Superior temporal gyrus (tissue), 1 donor: ENCODE data around the gene ZDHHC13.
"Not testable (repeated sequence)": the region's sequence is repeated elsewhere in the genome, so short reads cannot be mapped to it uniquely, and the experiment has no call there.

ENCODE experiments used
- DNase-seq: peaks from one replicate; pipeline ENCODE4 v3.0.0-alpha.2; 2016; ENCODE audit errors: extremely low spot score

The ZDHHC13 gene

DNA sequence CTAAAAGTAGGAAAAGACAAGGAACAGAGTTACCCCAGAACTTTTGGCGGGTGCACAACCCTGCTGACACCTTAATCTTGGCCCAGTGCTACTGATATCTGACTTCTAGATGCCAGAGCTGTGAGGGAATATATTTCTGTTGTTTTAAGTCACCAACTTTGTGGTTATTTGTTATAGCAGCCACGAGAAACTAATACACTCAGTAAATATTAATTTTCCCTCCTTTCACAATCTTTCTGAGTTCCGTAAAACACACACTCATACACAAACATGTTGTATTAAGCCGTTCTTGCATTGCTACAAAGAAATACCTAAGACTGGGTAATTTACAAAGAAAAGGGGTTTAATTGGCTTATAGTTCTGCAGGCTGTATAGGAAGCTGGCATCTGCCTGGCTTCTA lies 16.1 kb upstream of the ZDHHC13 start:
- DNase-seq: no peak

DNA sequence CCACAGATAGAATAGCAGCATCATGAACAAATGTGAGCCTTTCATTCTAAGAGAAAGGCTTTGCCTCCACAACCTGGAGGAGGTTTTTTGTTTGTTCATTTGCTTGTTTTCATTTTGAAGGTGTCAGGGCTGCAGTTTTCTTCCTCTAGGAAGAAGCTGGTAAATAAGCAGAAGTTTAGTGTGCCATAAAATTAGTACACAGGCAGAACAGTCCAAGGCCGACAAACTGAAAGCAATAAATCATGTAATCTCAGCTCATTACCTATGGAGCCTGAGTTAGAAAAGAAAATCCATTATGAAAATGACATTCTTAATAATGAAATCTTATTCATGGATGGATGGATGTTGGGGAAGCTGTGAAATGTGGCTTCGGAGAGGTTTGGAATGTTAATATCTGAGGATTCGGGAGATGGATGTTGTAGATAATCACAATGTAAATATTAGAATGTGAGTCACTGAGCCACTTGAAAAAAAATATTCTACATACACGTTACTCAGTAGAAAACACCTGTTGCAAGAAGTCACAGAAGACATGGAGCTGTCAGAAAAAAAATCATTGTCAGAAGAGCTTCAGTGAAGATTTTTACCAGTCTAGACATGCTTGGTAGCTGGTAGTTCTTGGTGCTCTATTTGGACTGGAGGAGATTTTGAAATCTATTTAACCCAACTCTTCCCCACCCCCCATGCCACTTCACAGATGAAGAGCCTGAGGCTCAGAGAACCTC lies 15.0 kb upstream of the ZDHHC13 start:
- no peak for DNase-seq

DNA sequence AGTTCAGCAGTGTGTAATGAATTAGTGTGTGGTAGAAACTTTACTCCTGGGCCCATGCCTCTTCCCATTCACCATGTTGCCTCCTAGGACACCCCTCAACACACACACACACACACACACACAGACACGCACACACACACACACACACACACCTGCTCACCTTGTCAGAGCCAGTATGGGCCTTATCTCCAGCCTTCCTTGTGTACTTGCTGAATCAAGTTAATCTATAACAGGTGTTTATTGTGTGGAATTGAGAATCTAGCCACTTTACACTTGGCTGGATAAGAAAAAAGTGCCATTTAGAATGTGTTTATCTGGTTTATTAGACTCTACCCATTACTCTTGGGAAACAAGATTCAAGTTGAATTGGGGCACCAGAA lies 14.5 kb upstream of the ZDHHC13 start:
- DNase-seq: no peak

DNA sequence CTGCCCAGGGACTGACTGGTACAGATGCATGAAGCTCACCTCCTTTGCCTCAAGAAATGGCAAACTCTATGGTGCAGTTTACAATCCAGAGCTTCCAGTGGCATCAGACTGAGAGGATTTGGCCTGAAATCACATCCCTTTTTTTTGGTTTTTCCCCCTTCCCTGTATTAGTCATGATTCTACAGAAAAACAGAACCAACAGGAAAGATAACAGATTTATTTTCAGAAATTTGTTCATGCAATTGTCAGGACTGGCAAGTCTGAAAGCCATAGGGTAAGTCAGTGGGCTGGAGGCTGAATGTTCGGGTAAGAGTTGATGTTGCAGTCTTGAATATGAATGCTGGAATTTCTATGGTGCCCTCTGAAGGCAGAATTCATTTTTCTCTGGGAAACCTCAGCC lies 12.0 kb upstream of the ZDHHC13 start:
- DNase-seq: no peak

DNA sequence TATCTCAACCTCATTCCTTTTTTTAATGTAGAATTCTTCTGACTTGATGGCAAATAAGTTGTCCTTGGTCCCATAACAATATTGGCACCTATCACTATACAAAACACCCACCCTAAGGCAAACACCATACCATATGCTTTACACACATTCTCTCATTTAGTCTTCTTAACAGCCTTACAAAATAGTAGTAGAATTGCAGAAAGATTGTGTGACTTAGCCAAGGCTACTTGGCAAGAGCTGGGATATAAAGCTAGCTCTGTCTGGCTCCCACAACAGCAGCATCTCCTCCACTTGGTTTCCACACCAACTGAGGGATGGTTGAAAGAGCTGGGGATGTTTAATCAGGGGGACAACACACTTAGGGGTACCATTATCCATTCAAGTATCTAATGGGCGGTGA lies 9.8 kb upstream of the ZDHHC13 start:
- no peak for DNase-seq

DNA sequence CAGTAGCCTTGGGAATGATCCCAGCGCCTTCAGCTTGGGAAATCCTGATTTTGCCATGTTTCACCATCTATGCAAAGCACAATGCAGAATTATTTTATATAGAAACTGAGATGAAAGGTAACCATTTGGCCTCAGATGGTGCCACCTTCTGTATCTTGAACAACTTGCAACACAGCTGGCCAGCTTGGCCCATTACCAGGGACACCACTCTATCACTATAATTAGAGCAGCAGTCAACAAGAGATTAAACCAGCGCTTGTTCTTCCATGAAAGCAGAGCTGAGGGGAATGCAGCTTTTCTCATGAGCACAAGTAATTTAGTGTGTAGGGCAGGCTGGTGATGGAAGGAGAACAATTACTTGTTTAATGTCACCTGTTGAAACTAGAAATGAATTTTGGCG lies 6.7 kb upstream of the ZDHHC13 start:
- DNase-seq: peak; percentile 50

DNA sequence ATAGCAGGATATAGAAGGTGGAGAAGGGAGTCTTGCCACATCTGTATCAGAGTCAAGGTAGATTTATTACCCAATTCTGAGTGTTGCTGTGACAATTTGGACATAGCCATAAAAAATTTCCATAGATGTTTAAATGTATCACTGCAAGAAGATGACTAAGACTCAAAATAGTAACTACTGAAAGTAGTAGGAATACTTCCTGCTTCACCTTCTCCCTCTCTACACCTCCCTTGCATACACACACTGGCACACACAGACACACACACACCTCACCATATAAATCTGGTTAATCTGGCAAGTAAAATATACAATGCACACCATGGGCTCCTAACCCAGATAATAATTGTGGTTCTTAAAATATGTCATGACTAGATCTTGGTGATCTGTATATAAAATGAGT lies 5.2 kb upstream of the ZDHHC13 start:
- no peak for DNase-seq

DNA sequence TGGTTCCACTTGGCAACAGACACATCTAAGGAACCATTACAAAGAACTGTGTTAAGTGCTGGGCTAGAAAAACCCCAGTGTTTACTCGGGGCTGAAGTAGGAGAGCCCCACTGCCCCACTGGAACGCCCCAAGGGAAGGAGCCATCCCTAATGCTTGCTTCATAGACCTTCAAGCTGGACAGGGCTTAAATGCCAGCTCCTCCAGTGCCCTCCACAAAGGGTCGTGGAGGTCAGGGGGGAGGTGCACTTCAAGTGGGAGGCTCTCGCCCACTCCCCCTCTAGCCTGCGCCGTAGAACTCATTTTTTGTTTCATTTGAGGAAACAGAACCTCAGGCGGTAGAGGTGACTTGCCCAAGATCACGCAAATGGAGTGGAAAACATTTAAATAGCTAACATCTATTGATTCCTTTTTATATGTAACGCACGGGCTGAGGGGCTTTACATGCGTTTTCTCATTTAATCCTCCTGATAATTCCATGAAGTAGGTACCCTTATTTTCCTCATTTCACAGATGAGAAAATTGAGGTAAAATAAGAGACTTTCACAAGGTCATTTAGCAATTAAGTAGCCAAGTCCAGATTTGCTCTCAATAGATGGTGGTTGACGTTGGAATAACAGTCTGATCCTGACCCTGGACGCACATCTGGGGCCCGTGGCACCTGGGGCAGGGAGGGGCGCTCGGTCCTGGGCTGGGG lies 545 bp upstream of the ZDHHC13 start:
- DNase-seq: no peak

DNA sequence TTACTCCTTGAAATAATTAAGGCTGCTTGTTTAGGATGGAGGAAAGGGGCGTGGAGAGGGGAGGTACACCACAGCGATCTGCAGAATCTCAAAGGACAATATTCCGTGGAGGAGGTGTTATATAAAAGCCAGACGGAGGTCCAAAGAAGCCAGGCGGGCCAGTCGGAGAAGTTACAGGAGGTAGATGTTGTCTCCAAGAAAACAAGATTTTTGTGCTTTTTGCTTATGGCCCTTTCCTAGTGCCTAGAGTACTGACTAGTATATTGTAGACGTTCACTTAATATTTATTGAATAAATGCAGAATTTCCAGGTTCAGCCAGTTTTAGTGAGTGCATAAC lies 761 bp downstream of the ZDHHC13 start:
- no peak for DNase-seq

DNA sequence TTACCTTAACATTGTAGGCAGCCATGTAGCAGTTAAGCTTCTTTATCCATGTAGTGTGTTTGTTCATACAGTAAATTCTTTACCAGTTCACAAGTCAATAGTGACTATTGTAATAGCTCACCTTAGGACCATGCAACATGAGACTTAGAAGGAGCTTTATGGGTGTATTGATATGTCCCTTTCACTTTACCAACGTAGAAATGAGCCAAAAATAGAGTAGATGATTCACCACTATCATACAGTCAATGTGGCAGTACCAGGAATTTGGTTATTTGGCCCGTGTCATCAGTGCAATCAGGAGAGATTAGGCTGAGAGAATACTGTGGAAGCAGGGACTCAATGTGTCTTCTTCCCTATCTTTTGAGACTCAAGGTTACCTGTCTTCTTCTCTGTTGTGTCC lies 4.7 kb downstream of the ZDHHC13 start:
- DNase-seq: no peak

DNA sequence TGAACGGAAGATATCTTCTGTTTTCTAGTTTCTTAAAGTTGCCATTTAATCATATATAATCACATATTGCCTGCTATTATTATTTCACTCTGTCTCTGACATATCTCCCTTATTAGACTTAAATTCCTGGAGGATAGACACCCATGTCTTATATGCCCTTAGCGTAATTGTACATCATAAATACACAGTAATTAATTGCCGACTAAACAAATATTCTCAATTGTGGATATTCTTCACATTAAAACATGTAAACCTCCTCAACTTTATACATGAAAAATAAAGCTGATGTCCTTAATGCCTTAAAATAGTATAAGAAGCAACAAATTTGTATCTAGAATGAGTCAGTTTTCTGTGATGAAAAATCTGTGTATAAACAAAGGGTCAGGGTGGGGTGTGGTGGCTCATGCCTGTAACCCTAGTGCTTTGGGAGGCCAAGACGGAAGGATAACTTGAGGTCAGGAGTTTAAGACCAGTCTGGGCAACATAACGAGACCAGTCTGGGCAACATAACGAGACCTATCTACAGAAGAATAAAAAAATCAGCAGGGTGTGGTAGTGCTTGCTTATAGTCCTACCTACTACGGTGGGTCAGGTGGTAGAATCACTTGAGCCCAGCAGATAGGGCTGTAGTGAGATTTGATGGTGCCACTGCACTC lies 6.1 kb downstream of the ZDHHC13 start:
- no peak for DNase-seq

DNA sequence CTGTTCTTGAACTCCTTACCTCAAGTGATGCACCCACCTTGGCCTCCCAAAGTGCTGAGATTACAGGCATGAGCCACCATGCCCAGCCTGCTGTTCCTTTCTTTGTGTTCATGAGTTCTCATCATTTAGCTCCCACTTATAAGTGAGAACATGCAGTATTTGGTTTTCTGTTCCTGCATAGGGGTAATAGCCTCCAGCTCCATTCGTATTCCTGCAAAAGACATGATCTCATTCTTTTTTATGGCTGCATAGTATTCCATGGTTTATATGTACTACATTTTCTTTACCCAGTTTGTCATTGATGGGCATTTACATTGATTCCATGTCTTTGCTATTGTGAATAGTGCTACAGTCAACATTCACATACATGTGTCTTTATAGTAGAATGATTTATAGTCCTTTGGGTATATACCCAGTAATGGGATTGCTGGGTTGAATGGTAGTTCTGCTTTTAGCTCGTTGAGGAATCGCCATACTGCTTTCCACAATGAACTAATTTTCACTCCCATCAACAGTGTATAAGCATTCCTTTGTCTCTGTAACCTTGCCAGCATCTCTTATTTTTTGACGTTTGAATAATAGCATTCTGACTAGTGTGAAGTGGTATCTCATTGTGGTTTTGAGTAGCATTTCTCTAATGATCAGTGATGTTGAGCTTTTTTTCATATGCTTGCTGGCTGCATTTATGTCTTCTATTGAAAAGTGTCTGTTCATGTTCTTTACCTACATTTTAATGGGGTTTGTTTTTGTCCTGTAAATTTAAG lies 9.8 kb downstream of the ZDHHC13 start:
- not testable (repeated sequence) for DNase-seq

DNA sequence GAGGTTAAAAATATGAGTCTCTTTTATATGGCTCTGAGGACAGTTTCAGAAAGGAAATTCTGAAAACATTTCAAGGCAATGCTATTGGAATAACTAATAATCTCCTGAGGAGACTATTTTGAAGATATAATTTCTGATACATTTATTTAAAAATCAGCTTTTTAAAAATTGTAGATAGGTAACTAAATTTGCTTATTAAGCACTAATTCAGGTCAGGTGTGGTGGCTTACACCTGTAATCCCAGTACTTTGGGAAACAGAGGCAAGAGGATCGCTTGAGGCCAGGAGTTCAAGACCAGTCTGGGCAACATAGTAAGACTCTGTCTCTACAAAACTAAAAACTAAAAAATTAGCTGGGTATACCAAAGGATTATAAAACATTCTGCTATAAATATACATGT lies 17.0 kb downstream of the ZDHHC13 start:
- no peak for DNase-seq

DNA sequence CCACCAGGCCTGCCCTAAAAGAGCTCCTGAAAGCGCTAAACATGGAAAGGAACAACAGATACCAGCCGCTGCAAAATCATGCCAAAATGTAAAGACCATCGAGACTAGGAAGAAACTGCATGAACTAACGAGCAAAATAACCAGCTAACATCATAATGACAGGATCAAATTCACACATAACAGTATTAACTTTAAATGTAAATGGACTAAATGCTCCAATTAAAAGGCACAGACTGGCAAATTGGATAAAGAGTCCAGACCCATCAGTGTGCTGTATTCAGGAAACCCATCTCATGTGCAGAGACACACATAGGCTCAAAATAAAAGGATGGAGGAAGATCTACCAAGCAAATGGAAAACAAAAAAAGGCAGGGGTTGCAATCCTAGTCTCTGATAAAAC lies 19.9 kb downstream of the ZDHHC13 start:
- not testable (repeated sequence) for DNase-seq

DNA sequence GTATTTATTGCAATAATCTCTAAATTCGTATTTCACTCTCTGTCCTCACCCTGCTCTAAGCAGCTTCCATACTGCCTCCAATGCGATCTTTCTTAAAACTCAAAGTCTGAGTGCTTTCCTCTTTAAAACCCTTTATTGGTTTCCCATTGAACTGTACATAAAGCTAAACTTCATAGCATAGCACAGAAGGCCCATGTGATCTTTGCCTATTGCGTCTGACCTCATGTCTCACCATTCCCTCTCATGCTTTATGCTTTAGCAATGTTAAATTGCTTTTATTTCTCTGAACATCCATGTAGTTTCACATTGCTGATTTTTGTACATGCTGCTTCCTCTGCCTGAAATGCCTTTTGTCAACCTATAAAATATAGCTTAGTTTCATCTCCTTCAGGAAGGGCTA lies 28.4 kb downstream of the ZDHHC13 start:
- no peak for DNase-seq

DNA sequence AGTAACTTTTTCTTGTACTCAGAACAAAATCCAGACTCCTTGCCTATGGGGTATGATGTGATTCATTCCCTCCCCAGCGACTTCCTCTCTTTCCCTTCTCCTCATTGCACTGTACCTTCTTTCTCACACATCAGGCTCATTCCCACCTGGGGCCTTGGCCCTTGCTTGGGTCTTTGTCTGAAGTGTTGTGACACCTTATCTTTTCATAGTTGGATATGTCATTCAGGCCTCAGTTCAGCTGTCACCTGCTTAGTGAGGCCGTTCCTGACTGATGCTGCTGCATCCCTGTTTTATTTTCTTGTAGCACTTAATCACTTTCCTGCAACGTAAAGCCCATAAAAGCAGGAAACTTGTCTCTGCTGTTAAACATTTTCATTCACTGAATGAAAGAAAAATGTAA lies 39.9 kb downstream of the ZDHHC13 start:
- no peak for DNase-seq

DNA sequence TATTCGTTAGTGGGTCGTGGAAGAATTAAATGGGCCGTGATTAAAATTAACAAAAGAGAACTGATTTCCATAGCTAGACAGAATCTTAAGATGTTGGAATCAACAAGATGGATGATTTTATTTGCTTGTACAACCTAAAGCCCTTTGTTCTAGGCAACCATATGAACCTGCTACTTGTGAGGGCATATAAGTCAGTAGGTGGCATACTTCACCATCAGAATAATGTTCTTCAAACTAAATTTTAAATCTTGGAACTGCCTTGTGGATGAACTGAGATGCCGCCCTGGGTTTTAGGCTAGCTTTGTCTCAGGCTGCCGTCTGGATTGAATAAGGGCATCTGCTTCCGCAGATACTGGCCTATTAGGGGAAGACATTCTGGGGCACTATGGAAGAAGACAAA lies 43.9 kb downstream of the ZDHHC13 start:
- DNase-seq: no peak

DNA sequence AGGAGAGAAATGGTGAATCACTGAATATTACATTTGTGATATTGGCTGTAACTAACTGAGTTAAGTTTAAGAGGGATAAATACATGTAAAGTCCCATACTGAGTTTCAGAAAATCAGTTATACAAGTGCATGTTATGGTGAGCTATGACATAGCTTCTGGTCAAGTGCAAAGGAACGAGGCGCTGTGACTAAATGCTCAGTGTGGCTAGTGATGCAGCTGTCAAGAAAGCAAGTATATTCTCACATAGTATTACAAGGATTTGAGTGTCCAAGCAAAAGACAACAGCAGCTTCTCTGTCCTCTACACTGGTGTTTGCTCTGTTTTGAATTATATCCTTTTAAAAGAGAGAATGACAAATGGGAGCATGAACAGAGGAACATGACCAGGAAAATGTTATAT lies 44.7 kb downstream of the ZDHHC13 start:
- no peak for DNase-seq

DNA sequence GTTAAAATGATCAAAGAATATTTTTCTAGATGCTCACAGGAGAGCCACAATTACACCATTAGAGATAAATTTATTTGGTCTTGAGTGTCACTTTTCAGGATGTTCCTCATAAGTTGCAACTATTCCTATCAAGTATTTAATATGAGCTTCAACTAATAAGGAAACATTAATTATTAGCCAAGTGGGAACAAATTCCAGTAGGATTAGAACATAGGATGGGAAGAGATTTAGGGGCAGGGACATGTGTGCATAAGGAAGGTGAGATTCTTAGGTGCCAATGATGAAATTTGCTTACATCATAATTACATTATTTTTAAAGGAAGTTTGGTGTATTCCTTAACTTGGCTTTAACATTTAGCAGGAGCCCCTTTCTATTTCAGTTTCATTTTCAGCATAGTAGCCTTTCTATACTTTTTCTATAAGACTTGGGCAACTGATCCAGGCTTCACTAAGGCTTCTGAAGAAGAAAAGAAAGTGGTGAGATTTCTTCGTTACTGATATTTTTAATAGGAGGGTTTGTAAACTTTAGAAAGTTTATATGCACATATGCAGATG lies 46.1 kb downstream of the ZDHHC13 start:
- no peak for DNase-seq

DNA sequence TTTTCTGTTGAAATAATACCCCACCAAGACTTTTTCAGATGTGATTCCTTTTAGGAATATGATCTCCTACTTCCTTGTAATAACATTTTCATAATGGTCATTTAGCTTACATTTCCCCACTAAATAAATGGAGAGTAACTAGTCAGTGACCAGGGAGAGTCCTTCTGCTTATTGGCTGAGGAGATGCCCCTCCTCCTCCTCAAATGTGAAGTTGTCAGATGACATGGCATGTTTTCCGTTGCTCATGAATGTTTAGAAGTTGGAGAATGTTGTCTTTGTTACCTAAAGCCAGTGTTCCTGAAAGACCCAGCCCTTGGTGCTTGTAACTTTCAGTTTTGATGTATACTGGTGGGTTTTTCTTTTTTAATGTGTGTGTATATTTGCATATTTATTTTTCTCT lies 46.6 kb downstream of the ZDHHC13 start:
- no peak for DNase-seq

DNA sequence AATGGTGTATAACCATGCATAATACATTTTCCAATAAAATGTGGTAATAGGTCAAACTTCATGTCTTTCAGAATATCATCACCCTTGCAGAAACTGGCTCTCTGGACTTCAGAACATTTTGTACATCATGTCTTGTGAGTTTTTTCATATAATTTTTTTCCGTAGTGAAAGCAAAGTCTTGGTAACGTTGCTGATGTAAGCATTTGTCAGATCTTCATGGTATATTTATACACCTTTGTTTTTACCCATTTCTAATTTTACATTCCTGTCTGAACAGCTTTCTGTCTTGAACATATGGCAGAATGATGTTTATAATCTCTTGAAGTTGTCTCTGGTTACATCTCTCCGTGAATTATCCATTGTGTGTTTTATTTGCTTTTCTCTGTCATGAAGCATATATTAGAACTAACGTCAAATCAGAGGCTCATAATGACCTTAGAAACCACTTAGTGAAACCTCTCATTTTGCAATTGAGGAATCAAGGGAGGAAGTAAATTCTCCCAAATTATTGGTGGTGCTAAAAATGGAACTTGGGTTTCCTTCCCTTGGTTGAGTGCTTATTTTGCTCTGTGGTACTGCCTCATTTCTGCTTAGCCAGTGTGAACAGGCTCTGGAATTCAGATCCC lies 47.4 kb downstream of the ZDHHC13 start:
- no peak for DNase-seq

DNA sequence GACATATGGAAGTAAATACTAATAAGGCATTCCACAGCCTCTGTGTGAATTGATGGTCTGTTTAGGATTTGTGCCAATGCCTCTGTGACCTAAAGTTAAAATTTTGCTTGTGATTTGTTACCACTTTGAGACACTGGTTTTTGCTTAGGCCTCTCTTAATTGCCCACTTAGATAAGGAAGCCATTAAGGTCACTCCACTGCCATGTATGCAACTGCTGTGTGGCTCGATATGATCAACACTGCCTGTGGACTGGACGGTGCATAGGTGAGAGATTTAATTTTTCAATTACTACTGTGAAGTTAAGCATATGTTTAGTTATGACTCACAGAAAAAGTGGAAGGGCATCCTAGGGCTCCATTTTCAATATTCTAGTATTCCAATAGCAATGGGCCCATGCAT lies 47.9 kb downstream of the ZDHHC13 start:
- no peak for DNase-seq
